CD4-positive, CD25-positive, alpha-beta regulatory T cell (primary cell): ENCODE results near the gene PITHD1. TPM values are rescaled to one million over a fixed set of nuclear protein-coding genes. Genes with fewer than 3 reads are reported as not detected.
"Not testable (repeated sequence)": the region's sequence is repeated elsewhere in the genome, so short reads cannot be mapped to it uniquely, and the experiment has no call there.

Experiments used
- ATAC-seq, 2 donors: fragments of 150-1000 bp; cut with Tn5 transposase; one replicate each; pipeline ENCODE4 v1.10.0; 2021; ENCODE audit warnings: low read depth in 2 of 2, moderate number of reproducible peaks in 2 of 2, moderate library complexity in 1 of 2
- DNase-seq, 3 donors: peaks; one replicate each; pipeline versions ENCODE4 v3.0.0 to v3.0.0-alpha.2; 2012 to 2022; ENCODE audit warnings: mixed read lengths in 1 of 3
- H3K27ac ChIP-seq: one replicate; pipeline ENCODE4 v1.7.0; 2013; ENCODE audit warnings: mild to moderate bottlenecking, low read length; ENCODE audit not compliant: insufficient read depth, poor library complexity, severe bottlenecking
- H3K27me3 ChIP-seq: one replicate; pipeline ENCODE4 v1.7.0; 2013; ENCODE audit warnings: low read length; ENCODE audit not compliant: control insufficient read depth, insufficient read depth
- H3K36me3 ChIP-seq: one replicate; pipeline ENCODE4 v1.7.0; 2013; ENCODE audit warnings: mild to moderate bottlenecking, low read length, moderate library complexity; ENCODE audit not compliant: control insufficient read depth, insufficient read depth
- H3K4me1 ChIP-seq: 2 replicates; pipeline ENCODE4 v1.7.0; 2013; ENCODE audit warnings: mild to moderate bottlenecking, low read length; ENCODE audit not compliant: insufficient read depth, control insufficient read depth, poor library complexity, severe bottlenecking
- H3K4me3 ChIP-seq: one replicate; pipeline ENCODE4 v1.7.0; 2013; ENCODE audit warnings: low read depth, mild to moderate bottlenecking, low read length, moderate library complexity
- H3K9me3 ChIP-seq, 2 experiments: 1 replicate in 1 of 2; 2 replicates in 1 of 2; pipeline ENCODE4 v1.7.0; 2013; ENCODE audit warnings: low read length in 2 of 2, mild to moderate bottlenecking in 1 of 2, moderate library complexity in 1 of 2; ENCODE audit not compliant: control insufficient read depth in 2 of 2
- H3K27ac Mint-ChIP-seq, 3 donors: one replicate each; pipeline ENCODE4 v1.8.0; 2020 to 2022; ENCODE audit warnings: mild to moderate bottlenecking in 3 of 3, mixed read lengths in 3 of 3, moderate library complexity in 2 of 3
- H3K27me3 Mint-ChIP-seq: one replicate; pipeline ENCODE4 v1.8.0; 2022; ENCODE audit warnings: mild to moderate bottlenecking, mixed read lengths
- H3K36me3 Mint-ChIP-seq: one replicate; pipeline ENCODE4 v1.8.0; 2020; ENCODE audit warnings: mixed read lengths
- H3K4me1 Mint-ChIP-seq, 4 donors: one replicate each; pipeline ENCODE4 v1.8.0; 2020 to 2022; ENCODE audit warnings: mixed read lengths in 4 of 4, mild to moderate bottlenecking in 1 of 4
- H3K4me3 Mint-ChIP-seq, 4 donors: one replicate each; pipeline ENCODE4 v1.8.0; 2020 to 2022; ENCODE audit warnings: mild to moderate bottlenecking in 4 of 4, mixed read lengths in 4 of 4, moderate library complexity in 3 of 4
- H3K9me3 Mint-ChIP-seq, 7 donors: one replicate each; pipeline ENCODE4 v1.8.0; 2020 to 2022; ENCODE audit warnings: mixed read lengths in 7 of 7, mild to moderate bottlenecking in 3 of 7, moderate library complexity in 2 of 7
- polyA plus RNA-seq, 4 donors: library from polyadenylated mRNA; unstranded; fragments of 300-500 nt; fragmentation: Illumina TruSeq; gene quantifications; one replicate each; pipeline ENCODE4 v1.2.3, GENCODE V29; 2021
- total RNA-seq: library from RNA; stranded (reverse); gene quantifications from one replicate; pipeline ENCODE4 v1.2.3, GENCODE V29; 2022

The PITHD1 gene
- total and polyA plus RNA-seq, 5 donors from 2014 or later: 72.6 to 98.9 (median 83.0) TPM

GRCh38 chr1:23776217-23776616 is 2.0 kb upstream of the PITHD1 start:
- no peaks in the 10 kb centered on the region for H3K9me3 ChIP-seq
- peaks cover 15% of the 10 kb centered on the region for H3K4me1 ChIP-seq
- no peak overlapping the region for H3K27ac ChIP-seq
- no peak for DNase-seq
- H3K4me1 Mint-ChIP-seq: peaks cover 17 to 59% (median 28%) of the 10 kb centered on the region in 4 donors
- no peak for ATAC-seq
- peak overlapping the region in 1 of 3 donors; percentile 98 for H3K27ac Mint-ChIP-seq
- peaks cover 4% of the 10 kb centered on the region for H3K36me3 Mint-ChIP-seq
- H3K4me3 Mint-ChIP-seq: peak overlapping the region in 3 of 4 donors; percentile 69 to 94 (median 73)
- no peaks in the 10 kb centered on the region for H3K27me3 ChIP-seq
- H3K27me3 Mint-ChIP-seq: no peaks in the 10 kb centered on the region
- peaks cover under 1% of the 10 kb centered on the region for H3K36me3 ChIP-seq
- no peak overlapping the region for H3K4me3 ChIP-seq
- no peaks in the 10 kb centered on the region for H3K9me3 Mint-ChIP-seq

GRCh38 chr1:23779826-23780371 is 1.7 kb downstream of the PITHD1 start:
- Mint-ChIP-seq H3K4me1 (peaks cover 18 to 53% (median 29%) of the 10 kb centered on the region in 4 donors), H3K36me3 (peaks cover 8% of the 10 kb centered on the region), H3K4me3 (peak overlapping the region; percentile 90 to 96 (median 94)), H3K9me3 (no peaks in the 10 kb centered on the region), H3K27me3 (no peaks in the 10 kb centered on the region), H3K27ac (peak overlapping the region; percentile 33 to 67 (median 65))
- H3K36me3 ChIP-seq: peaks cover 20% of the 10 kb centered on the region
- H3K27ac ChIP-seq: no peak overlapping the region
- H3K9me3 ChIP-seq: no peaks in the 10 kb centered on the region
- H3K27me3 ChIP-seq: no peaks in the 10 kb centered on the region
- peak overlapping the region; percentile 92 for H3K4me3 ChIP-seq
- DNase-seq: no peak
- ATAC-seq: no peak
- H3K4me1 ChIP-seq: peaks cover 15% of the 10 kb centered on the region

- not testable (repeated sequence) for H3K9me3 ChIP-seq, ATAC-seq
These were observed 4.9 kb downstream of the PITHD1 start for GRCh38 chr1:23783141-23783540.

GRCh38 chr1:23784846-23785245 is 6.6 kb downstream of the PITHD1 start:
- no peaks in the 10 kb centered on the region for H3K27me3 Mint-ChIP-seq
- peaks cover 11 to 25% (median 17%) of the 10 kb centered on the region in 4 donors for H3K4me1 Mint-ChIP-seq
- H3K27me3 ChIP-seq: no peaks in the 10 kb centered on the region
- H3K9me3 Mint-ChIP-seq: no peaks in the 10 kb centered on the region
- peaks cover 34% of the 10 kb centered on the region for H3K36me3 Mint-ChIP-seq
- H3K4me3 ChIP-seq: no peak overlapping the region
- H3K4me3 Mint-ChIP-seq: no peak overlapping the region
- no peaks in the 10 kb centered on the region for H3K4me1 ChIP-seq
- H3K9me3 ChIP-seq: no peaks in the 10 kb centered on the region
- no peak overlapping the region for H3K27ac Mint-ChIP-seq
- ATAC-seq: no peak
- H3K36me3 ChIP-seq: peaks cover 46% of the 10 kb centered on the region
- H3K27ac ChIP-seq: no peak overlapping the region
- DNase-seq: no peak

More at GRCh38 chr1:23783141-23783540, 4.9 kb downstream of the PITHD1 start:
- not testable (repeated sequence) for H3K27me3 ChIP-seq, H3K9me3 Mint-ChIP-seq, H3K27ac Mint-ChIP-seq, H3K27ac ChIP-seq, H3K4me3 ChIP-seq, H3K27me3 Mint-ChIP-seq, DNase-seq
- Histone ChIP-seq H3K36me3 (peaks cover 46% of the 10 kb centered on the region), H3K4me1 (peaks cover 11% of the 10 kb centered on the region)
- H3K4me1 Mint-ChIP-seq: peaks cover 18 to 35% (median 25%) of the 10 kb centered on the region in 4 donors
- H3K4me3 Mint-ChIP-seq: peak overlapping the region in 1 of 4 donors; percentile 5
- peaks cover 34% of the 10 kb centered on the region for H3K36me3 Mint-ChIP-seq

- H3K4me3 Mint-ChIP-seq: peak overlapping the region in 1 of 4 donors; percentile 82
- ATAC-seq (no peak), DNase-seq (no peak)
- H3K36me3 ChIP-seq: peaks cover 39% of the 10 kb centered on the region
- H3K4me1 ChIP-seq: peaks cover 22% of the 10 kb centered on the region
- H3K27ac Mint-ChIP-seq: peak overlapping the region in 1 of 3 donors; percentile 22
- H3K9me3 Mint-ChIP-seq: no peaks in the 10 kb centered on the region
- H3K36me3 Mint-ChIP-seq: peaks cover 27% of the 10 kb centered on the region
- H3K27me3 Mint-ChIP-seq: no peaks in the 10 kb centered on the region
- H3K27me3 ChIP-seq: no peaks in the 10 kb centered on the region
- H3K4me1 Mint-ChIP-seq: peaks cover 0 to 32% (median 19%) of the 10 kb centered on the region in 4 donors
- H3K4me3 ChIP-seq: no peak overlapping the region
- no peak overlapping the region for H3K27ac ChIP-seq
- no peaks in the 10 kb centered on the region for H3K9me3 ChIP-seq
These were observed 9.5 kb downstream of the PITHD1 start for GRCh38 chr1:23787701-23788100.

- ATAC-seq (no peak), DNase-seq (no peak)
- H3K27ac ChIP-seq: no peak overlapping the region
- H3K4me1 ChIP-seq: peaks cover 23% of the 10 kb centered on the region
- peak overlapping the region; percentile 15 to 82 (median 32) for H3K27ac Mint-ChIP-seq
- H3K4me3 ChIP-seq: no peak overlapping the region
- peaks cover 0 to 37% (median 18%) of the 10 kb centered on the region in 4 donors for H3K4me1 Mint-ChIP-seq
- H3K9me3 ChIP-seq: no peaks in the 10 kb centered on the region
- H3K36me3 ChIP-seq: peaks cover 35% of the 10 kb centered on the region
- no peaks in the 10 kb centered on the region for H3K27me3 ChIP-seq
- H3K4me3 Mint-ChIP-seq: peak overlapping the region in 2 of 4 donors; percentile 64 to 82
- no peaks in the 10 kb centered on the region for H3K27me3 Mint-ChIP-seq
- H3K36me3 Mint-ChIP-seq: peaks cover 27% of the 10 kb centered on the region
- no peaks in the 10 kb centered on the region for H3K9me3 Mint-ChIP-seq
These were observed 10.5 kb downstream of the PITHD1 start for GRCh38 chr1:23788695-23789094.

- peaks cover 0 to 32% (median 13%) of the 10 kb centered on the region in 4 donors for H3K4me1 Mint-ChIP-seq
- peaks cover 24% of the 10 kb centered on the region for H3K36me3 ChIP-seq
- ATAC-seq (peak; percentile 91 to 92), DNase-seq (peak; percentile 82 to 92 (median 85))
- peaks cover 23% of the 10 kb centered on the region for H3K4me1 ChIP-seq
- H3K27me3 ChIP-seq: no peaks in the 10 kb centered on the region
- H3K27ac ChIP-seq: peak within 1 kb of the TSS; percentile 86
- peaks cover 25% of the 10 kb centered on the region for H3K36me3 Mint-ChIP-seq
- H3K27me3 Mint-ChIP-seq: no peaks in the 10 kb centered on the region
- peak within 1 kb of the TSS; percentile 97 for H3K4me3 ChIP-seq
- H3K9me3 ChIP-seq: no peaks in the 10 kb centered on the region
- peak within 1 kb of the TSS; percentile 92 to 99 (median 98) for H3K4me3 Mint-ChIP-seq
- H3K9me3 Mint-ChIP-seq: no peaks in the 10 kb centered on the region
- H3K27ac Mint-ChIP-seq: peak within 1 kb of the TSS; percentile 86 to 98 (median 96)
These were observed 12.7 kb downstream of the PITHD1 start, which contains the start of gene LYPLA2 for GRCh38 chr1:23790696-23791515. Gene LYPLA2, plus strand, starts transcription at chr1:23791145. Its CDS starts 1,538 bp downstream, at chr1:23792683.
